ENCODE results near the gene PLA2G2C. TPM values are rescaled to one million over a fixed set of nuclear protein-coding genes. Genes with fewer than 3 reads are reported as not detected.
A peak's percentile ranks its signal among the peaks of the same experiment; 100 is the strongest.

PLA2G2C gene
- total and polyA plus RNA-seq, 7 experiments from 2014 or later: 0.46 TPM; not detected in 6

- Histone ChIP-seq H3K36me3 (ENCODE audit: control insufficient read depth in 2 of 3, insufficient read depth in 3 of 3, low read length in 3 of 3) (no peaks in the 10 kb centered on the region), H3K9me3 (ENCODE audit: control insufficient read depth in 2 of 3, low read length in 3 of 3) (peaks cover 0 to 14% (median 0%) of the 10 kb centered on the region in 3 experiments), H3K27me3 (ENCODE audit: control insufficient read depth in 2 of 2, insufficient read depth in 2 of 2, low read length in 2 of 2) (no peaks in the 10 kb centered on the region), H3K4me1 (ENCODE audit: control insufficient read depth in 2 of 2, insufficient read depth in 2 of 2, low read length in 2 of 2) (peaks cover 0 to 8% of the 10 kb centered on the region in 2 donors), H3K4me3 (ENCODE audit: low read length) (no peak overlapping the region), H3K27ac (ENCODE audit: low read depth, low read length) (no peak overlapping the region)
- Mint-ChIP-seq H3K9me3 (peaks cover 0 to 23% (median 12%) of the 10 kb centered on the region in 11 donors), H3K27ac (peak overlapping the region in 1 of 9 donors; percentile 24), H3K27me3 (peaks cover 0 to 7% (median 4%) of the 10 kb centered on the region in 5 donors), H3K4me1 (peaks cover 0 to 21% (median 10%) of the 10 kb centered on the region in 7 donors), H3K4me3 (no peak overlapping the region), H3K36me3 (peaks cover 0 to 11% (median 8%) of the 10 kb centered on the region in 5 donors)
- DNase-seq (no peak), ATAC-seq (no peak)
- intact Hi-C loops (cut with micrococcal nuclease): no loop called here
- CTCF ChIA-PET: interaction anchor here (0.8 kb wide), 1 partner anchor 9 kb away, joined by 3 read pairs; no protein-coding TSS in a partner anchor
- POLR2A ChIA-PET: no interaction called here
Measured at GRCh38 chr1:20168564-20169491, 17.5 kb downstream of the PLA2G2C start.

GRCh38 chr1:20167126-20167525 is 19.2 kb downstream of the PLA2G2C start:
- ATAC-seq: no peak
- H3K36me3 Mint-ChIP-seq: peaks cover 1 to 24% (median 15%) of the 10 kb centered on the region in 5 donors
- ChIA-PET CTCF (no interaction called here), POLR2A (no interaction called here)
- H3K4me1 Mint-ChIP-seq: peaks cover 0 to 15% (median 7%) of the 10 kb centered on the region in 7 donors
- Histone ChIP-seq H3K36me3 (ENCODE audit: control insufficient read depth in 2 of 3, insufficient read depth in 3 of 3, low read length in 3 of 3) (no peaks in the 10 kb centered on the region), H3K27me3 (ENCODE audit: control insufficient read depth in 2 of 2, insufficient read depth in 2 of 2, low read length in 2 of 2) (no peaks in the 10 kb centered on the region), H3K9me3 (ENCODE audit: control insufficient read depth in 2 of 3, low read length in 3 of 3) (peaks cover 0 to 21% (median 0%) of the 10 kb centered on the region in 3 experiments), H3K4me3 (ENCODE audit: low read length) (no peak overlapping the region), H3K27ac (ENCODE audit: low read depth, low read length) (no peak overlapping the region), H3K4me1 (ENCODE audit: control insufficient read depth in 2 of 2, insufficient read depth in 2 of 2, low read length in 2 of 2) (peaks cover 0 to 8% of the 10 kb centered on the region in 2 donors)
- DNase-seq: no peak
- H3K27me3 Mint-ChIP-seq: peaks cover 0 to 9% (median 4%) of the 10 kb centered on the region in 5 donors
- H3K9me3 Mint-ChIP-seq: peaks cover 0 to 40% (median 24%) of the 10 kb centered on the region in 11 donors
- no peak overlapping the region for H3K4me3 Mint-ChIP-seq
- H3K27ac Mint-ChIP-seq: no peak overlapping the region
- intact Hi-C loops (cut with micrococcal nuclease): no loop called here

- ChIA-PET POLR2A (no interaction called here), CTCF (no interaction called here)
- Mint-ChIP-seq H3K9me3 (peaks cover 0 to 51% (median 30%) of the 10 kb centered on the region in 11 donors), H3K27ac (no peak overlapping the region), H3K36me3 (peaks cover 6 to 27% (median 15%) of the 10 kb centered on the region in 5 donors), H3K4me3 (no peak overlapping the region), H3K4me1 (peaks cover 0 to 7% (median 0%) of the 10 kb centered on the region in 7 donors), H3K27me3 (peaks cover 0 to 9% (median 4%) of the 10 kb centered on the region in 5 donors)
- ATAC-seq: no peak
- DNase-seq: no peak
- Histone ChIP-seq H3K4me3 (ENCODE audit: low read length) (no peak overlapping the region), H3K27me3 (ENCODE audit: control insufficient read depth in 2 of 2, insufficient read depth in 2 of 2, low read length in 2 of 2) (no peaks in the 10 kb centered on the region), H3K4me1 (ENCODE audit: control insufficient read depth in 2 of 2, insufficient read depth in 2 of 2, low read length in 2 of 2) (peaks cover 0 to under 1% of the 10 kb centered on the region in 2 donors), H3K27ac (ENCODE audit: low read depth, low read length) (no peak overlapping the region), H3K9me3 (ENCODE audit: control insufficient read depth in 2 of 3, low read length in 3 of 3) (peaks cover 0 to 27% (median 0%) of the 10 kb centered on the region in 3 experiments), H3K36me3 (ENCODE audit: control insufficient read depth in 2 of 3, insufficient read depth in 3 of 3, low read length in 3 of 3) (no peaks in the 10 kb centered on the region)
- intact Hi-C loops (cut with micrococcal nuclease): no loop called here
Measured at GRCh38 chr1:20166051-20166450, 20.3 kb downstream of the PLA2G2C start.

GRCh38 chr1:20165522-20165951 is 20.8 kb downstream of the PLA2G2C start:
- Histone ChIP-seq H3K36me3 (ENCODE audit: control insufficient read depth in 2 of 3, insufficient read depth in 3 of 3, low read length in 3 of 3) (no peaks in the 10 kb centered on the region), H3K9me3 (ENCODE audit: control insufficient read depth in 2 of 3, low read length in 3 of 3) (peaks cover 0 to 32% (median under 1%) of the 10 kb centered on the region in 3 experiments), H3K4me1 (ENCODE audit: control insufficient read depth in 2 of 2, insufficient read depth in 2 of 2, low read length in 2 of 2) (no peaks in the 10 kb centered on the region), H3K27me3 (ENCODE audit: control insufficient read depth in 2 of 2, insufficient read depth in 2 of 2, low read length in 2 of 2) (no peaks in the 10 kb centered on the region), H3K27ac (ENCODE audit: low read depth, low read length) (no peak overlapping the region), H3K4me3 (ENCODE audit: low read length) (no peak overlapping the region)
- no peak for DNase-seq
- Mint-ChIP-seq H3K4me3 (no peak overlapping the region), H3K27ac (no peak overlapping the region), H3K9me3 (peaks cover 2 to 56% (median 34%) of the 10 kb centered on the region in 11 donors), H3K27me3 (peaks cover 0 to 9% (median 4%) of the 10 kb centered on the region in 5 donors), H3K36me3 (peaks cover 6 to 29% (median 15%) of the 10 kb centered on the region in 5 donors), H3K4me1 (peaks cover 0 to 7% (median 0%) of the 10 kb centered on the region in 7 donors)
- ChIA-PET POLR2A (no interaction called here), CTCF (interaction anchor here (1.0 kb wide), 1 partner anchor 13 kb away, joined by 3 read pairs; no protein-coding TSS in a partner anchor)
- intact Hi-C loops (cut with micrococcal nuclease): loop anchor here (1.0 to 2.0 kb wide), 2 partner anchors 29 to 30 kb away; no protein-coding TSS in a partner anchor
- no peak for ATAC-seq

GRCh38 chr1:20164694-20165202 is 21.6 kb downstream of the PLA2G2C start:
- H3K27me3 Mint-ChIP-seq: peaks cover 0 to 9% (median 4%) of the 10 kb centered on the region in 5 donors
- peaks cover 0 to 7% (median 0%) of the 10 kb centered on the region in 7 donors for H3K4me1 Mint-ChIP-seq
- DNase-seq (no peak), ATAC-seq (no peak)
- H3K36me3 Mint-ChIP-seq: peaks cover 7 to 29% (median 15%) of the 10 kb centered on the region in 5 donors
- Histone ChIP-seq H3K4me1 (ENCODE audit: control insufficient read depth in 2 of 2, insufficient read depth in 2 of 2, low read length in 2 of 2) (no peaks in the 10 kb centered on the region), H3K27ac (ENCODE audit: low read depth, low read length) (no peak overlapping the region), H3K27me3 (ENCODE audit: control insufficient read depth in 2 of 2, insufficient read depth in 2 of 2, low read length in 2 of 2) (no peaks in the 10 kb centered on the region), H3K4me3 (ENCODE audit: low read length) (no peak overlapping the region), H3K9me3 (ENCODE audit: control insufficient read depth in 2 of 3, low read length in 3 of 3) (peaks cover 0 to 39% (median 8%) of the 10 kb centered on the region in 3 experiments), H3K36me3 (ENCODE audit: control insufficient read depth in 2 of 3, insufficient read depth in 3 of 3, low read length in 3 of 3) (no peaks in the 10 kb centered on the region)
- POLR2A ChIA-PET: no interaction called here
- CTCF ChIA-PET: interaction anchor here (1.0 kb wide), 1 partner anchor 13 kb away, joined by 3 read pairs; no protein-coding TSS in a partner anchor
- peaks cover 2 to 64% (median 39%) of the 10 kb centered on the region in 11 donors for H3K9me3 Mint-ChIP-seq
- intact Hi-C loops (cut with micrococcal nuclease): loop anchor here (1.0 to 2.0 kb wide), 2 partner anchors 30 to 31 kb away; no protein-coding TSS in a partner anchor
- no peak overlapping the region for H3K27ac Mint-ChIP-seq
- H3K4me3 Mint-ChIP-seq: no peak overlapping the region

- Mint-ChIP-seq H3K27ac (no peak overlapping the region), H3K36me3 (peaks cover 9 to 28% (median 11%) of the 10 kb centered on the region in 5 donors), H3K9me3 (peaks cover 2 to 74% (median 38%) of the 10 kb centered on the region in 11 donors), H3K27me3 (peaks cover 0 to 5% (median 0%) of the 10 kb centered on the region in 5 donors), H3K4me3 (no peak overlapping the region), H3K4me1 (peaks cover 0 to under 1% (median 0%) of the 10 kb centered on the region in 7 donors)
- H3K4me1 ChIP-seq (ENCODE audit: control insufficient read depth in 2 of 2, insufficient read depth in 2 of 2, low read length in 2 of 2): no peaks in the 10 kb centered on the region
- no peak overlapping the region for H3K4me3 ChIP-seq (ENCODE audit: low read length)
- ChIA-PET POLR2A (no interaction called here), CTCF (interaction anchor here (0.8 to 1.3 kb wide), 2 partner anchors 9 to 29 kb away, joined by 3 to 4 read pairs; no protein-coding TSS in a partner anchor)
- ATAC-seq: no peak
- no peak overlapping the region for H3K27ac ChIP-seq (ENCODE audit: low read depth, low read length)
- H3K27me3 ChIP-seq (ENCODE audit: control insufficient read depth in 2 of 2, insufficient read depth in 2 of 2, low read length in 2 of 2): no peaks in the 10 kb centered on the region
- H3K9me3 ChIP-seq (ENCODE audit: control insufficient read depth in 2 of 3, low read length in 3 of 3): peaks cover 0 to 44% (median 8%) of the 10 kb centered on the region in 3 experiments
- intact Hi-C loops (cut with micrococcal nuclease): no loop called here
- H3K36me3 ChIP-seq (ENCODE audit: control insufficient read depth in 2 of 3, insufficient read depth in 3 of 3, low read length in 3 of 3): no peaks in the 10 kb centered on the region
- no peak for DNase-seq
Measured at GRCh38 chr1:20160034-20160433, 26.3 kb downstream of the PLA2G2C start.
